ENCODE data around the gene ARMC7.
A peak's percentile ranks its signal among the peaks of the same experiment; 100 is the strongest.

ARMC7 gene

GRCh38 chr17:75078284-75079022 is 31.3 kb upstream of the ARMC7 start:
- peak; percentile 49 to 71 (median 64) for DNase-seq

- DNase-seq = no peak
Measured at GRCh38 chr17:75079023-75079373, 30.8 kb upstream of the ARMC7 start.

GRCh38 chr17:75081611-75082540 is 27.9 kb upstream of the ARMC7 start:
- no peak for DNase-seq

GRCh38 chr17:75082683-75083082 is 27.1 kb upstream of the ARMC7 start:
- no peak for DNase-seq

- no peak for DNase-seq
Measured at GRCh38 chr17:75084039-75084660, 25.6 kb upstream of the ARMC7 start.

GRCh38 chr17:75086496-75087181 is 23.1 kb upstream of the ARMC7 start:
- no peak for DNase-seq

- DNase-seq = no peak
Measured at GRCh38 chr17:75087182-75087557, 22.6 kb upstream of the ARMC7 start.

GRCh38 chr17:75087558-75088453 is 22.0 kb upstream of the ARMC7 start, which contains the start of gene SLC16A5:
TSS of gene SLC16A5 (plus strand) at chr17:75087954. CDS start at chr17:75093637, 5,683 bp downstream.
- DNase-seq = peak; percentile 88 to 96 (median 93)

GRCh38 chr17:75088465-75089417 is 21.0 kb upstream of the ARMC7 start:
- peak; percentile 70 to 81 (median 80) for DNase-seq

- no peak for DNase-seq
Measured at GRCh38 chr17:75090871-75091854, 18.6 kb upstream of the ARMC7 start.

- no peak for DNase-seq
Measured at GRCh38 chr17:75091855-75092327, 17.9 kb upstream of the ARMC7 start.

GRCh38 chr17:75093548-75094158 is 16.1 kb upstream of the ARMC7 start:
- no peak for DNase-seq

GRCh38 chr17:75094871-75095399 is 14.8 kb upstream of the ARMC7 start:
- DNase-seq = no peak

- peak; percentile 92 to 96 (median 95) for DNase-seq
Measured at GRCh38 chr17:75096082-75096625, 13.6 kb upstream of the ARMC7 start.

- no peak for DNase-seq
Measured at GRCh38 chr17:75097865-75098264, 11.9 kb upstream of the ARMC7 start.

- no peak for DNase-seq
Measured at GRCh38 chr17:75098861-75099260, 10.9 kb upstream of the ARMC7 start.

- DNase-seq = no peak
Measured at GRCh38 chr17:75099881-75100595, 9.7 kb upstream of the ARMC7 start.
